HepG2 (cell line): ENCODE results near the gene SRC. TPM values are rescaled to one million over a fixed set of nuclear protein-coding genes. Genes with fewer than 3 reads are reported as not detected.

Experiments
- CEBPG ChIP-seq: IDR thresholded peaks from 2 replicates; pipeline ENCODE4 v1.6.1; 2016
- DR1 ChIP-seq: sonication (generic); formaldehyde crosslinking; IDR thresholded peaks from 2 replicates; pipeline ENCODE4 v1.8.0; 2021; ENCODE audit warnings: mild to moderate bottlenecking, missing genetic modification reagents, inconsistent platforms
- E2F1 ChIP-seq: sonication (generic); formaldehyde crosslinking; IDR thresholded peaks from 2 replicates; pipeline ENCODE4 v1.5.0; 2020; ENCODE audit warnings: missing genetic modification reagents
- FOXP4 ChIP-seq: sonication (generic); formaldehyde crosslinking; IDR thresholded peaks from 2 replicates; pipeline ENCODE4 v1.4.0; 2020; ENCODE audit warnings: missing genetic modification reagents
- GLMP ChIP-seq: sonication (generic); formaldehyde crosslinking; IDR thresholded peaks from 2 replicates; pipeline ENCODE4 v1.9.0; 2021; ENCODE audit warnings: missing genetic modification reagents, mild to moderate bottlenecking, borderline replicate concordance
- IKZF5 ChIP-seq: IDR thresholded peaks from 2 replicates; pipeline ENCODE4 v1.6.1; 2018; ENCODE audit warnings: missing genetic modification reagents, mild to moderate bottlenecking, missing compliant biosample characterization
- MAF1 ChIP-seq: sonication (generic); formaldehyde crosslinking; IDR thresholded peaks from 2 replicates; pipeline ENCODE4 v1.5.0; 2020; ENCODE audit warnings: missing genetic modification reagents, borderline replicate concordance
- MEF2D ChIP-seq: sonication (generic); formaldehyde crosslinking; IDR thresholded peaks from 2 replicates; pipeline ENCODE4 v1.5.1; 2020; ENCODE audit warnings: mild to moderate bottlenecking, missing genetic modification reagents
- SRF ChIP-seq: IDR thresholded peaks from 2 replicates; pipeline ENCODE4 v1.6.1; 2011; ENCODE audit warnings: mild to moderate bottlenecking, low read depth, low read length, moderate library complexity
- ZBTB14 ChIP-seq: sonication (generic); formaldehyde crosslinking; IDR thresholded peaks from 2 replicates; pipeline ENCODE4 v1.4.0; 2020; ENCODE audit warnings: missing genetic modification reagents
- ZBTB43 ChIP-seq: sonication (generic); formaldehyde crosslinking; conservative IDR thresholded peaks from 2 replicates; pipeline ENCODE4 v1.4.0; 2020; ENCODE audit warnings: missing genetic modification reagents
- ZFAT ChIP-seq: sonication (generic); formaldehyde crosslinking; conservative IDR thresholded peaks from 2 replicates; pipeline ENCODE4 v1.8.1; 2023; ENCODE audit warnings: missing genetic modification reagents, inconsistent platforms
- ZMYM3 ChIP-seq: sonication (generic); formaldehyde crosslinking; IDR thresholded peaks from 2 replicates; pipeline ENCODE4 v1.5.1; 2020; ENCODE audit warnings: mild to moderate bottlenecking, missing genetic modification reagents
- ZNF160 ChIP-seq: sonication (generic); formaldehyde crosslinking; IDR thresholded peaks from 2 replicates; pipeline ENCODE4 v1.8.0; 2022; ENCODE audit warnings: mild to moderate bottlenecking, inconsistent platforms, missing genetic modification reagents
- ZNF235 ChIP-seq: sonication (generic); formaldehyde crosslinking; IDR thresholded peaks from 2 replicates; pipeline ENCODE4 v1.8.1; 2023; ENCODE audit warnings: mild to moderate bottlenecking, missing genetic modification reagents, borderline replicate concordance
- ZNF367 ChIP-seq: sonication (generic); formaldehyde crosslinking; IDR thresholded peaks from 2 replicates; pipeline ENCODE4 v1.4.0; 2020; ENCODE audit warnings: missing genetic modification reagents, borderline replicate concordance
- ZNF441 ChIP-seq: sonication (generic); formaldehyde crosslinking; IDR thresholded peaks from 2 replicates; pipeline ENCODE4 v1.7.0; 2021; ENCODE audit warnings: missing genetic modification reagents, borderline replicate concordance
- ZNF460 ChIP-seq: sonication (generic); formaldehyde crosslinking; IDR thresholded peaks from 2 replicates; pipeline ENCODE4 v1.5.1; 2020; ENCODE audit warnings: missing genetic modification reagents, mild to moderate bottlenecking, borderline replicate concordance
- ZNF773 ChIP-seq: sonication (generic); formaldehyde crosslinking; IDR thresholded peaks from 2 replicates; pipeline ENCODE4 v1.4.0; 2020; ENCODE audit warnings: missing genetic modification reagents, borderline replicate concordance
- ZNF788 ChIP-seq: sonication (generic); formaldehyde crosslinking; IDR thresholded peaks from 2 replicates; pipeline ENCODE4 v1.5.0; 2020; ENCODE audit warnings: mild to moderate bottlenecking, missing genetic modification reagents, borderline replicate concordance
- polyA plus RNA-seq, 8 experiments: library from polyadenylated mRNA; depleted of rRNA in 3 of 8; stranded (reverse) in 7 of 8; unstranded in 1 of 8; fragments of >200 nt; fragmentation: Illumina TruSeq in 4 of 8; extraction: Trizol in 4 of 8; gene quantifications; 2 replicates each; pipeline versions ENCODE4 v1.2.1 to v1.2.3, GENCODE V29; 2011 to 2016; ENCODE audit warnings: low read depth in 4 of 8, missing spikeins in 1 of 8, mixed read lengths in 1 of 8; ENCODE audit not compliant: insufficient read depth in 1 of 8
- total RNA-seq, 5 experiments: library from RNA; depleted of rRNA; stranded (reverse); fragments of >200 nt; fragmentation: Illumina TruSeq; extraction: Trizol; gene quantifications; 2 replicates each; pipeline ENCODE4 v1.2.3, GENCODE V29; 2016; ENCODE audit warnings: low read depth in 1 of 5

Gene SRC
- total and polyA plus RNA-seq, 2 of the 13 experiments (the other 11 are each of a cell fraction or from before 2014, with no cell fraction given), result 54.7 to 192 TPM

GRCh38 chr20:37346535-37347346 lies 801 bp downstream of the SRC start (continued):
- TF ChIP-seq ZNF160 (CRISPR knock-in tag), result no peak
- TF ChIP-seq ZNF235 (CRISPR knock-in tag), result peak; percentile 77; the same call in 1 of the 2 replicates
- TF ChIP-seq ZNF367 (CRISPR knock-in tag), result no peak
- TF ChIP-seq ZNF773, result no peak
- no peak for TF ChIP-seq GLMP (CRISPR knock-in tag)
- no peak for TF ChIP-seq FOXP4 (CRISPR knock-in tag)
- peak; percentile 96 for TF ChIP-seq ZMYM3 (CRISPR knock-in tag)
- no peak for TF ChIP-seq ZFAT (CRISPR knock-in tag)
- TF ChIP-seq SRF, result no peak
- TF ChIP-seq DR1 (CRISPR knock-in tag), result 0 out of 2 replicates have a peak, but pooled peaks have one; percentile 32
- TF ChIP-seq MEF2D (CRISPR knock-in tag), result no peak
- 0 out of 2 replicates have a peak, but pooled peaks have one; percentile 2 for TF ChIP-seq ZBTB14 (CRISPR knock-in tag)
- no peak for TF ChIP-seq CEBPG
- no peak for TF ChIP-seq IKZF5 (CRISPR knock-in tag)
- TF ChIP-seq MAF1 (CRISPR knock-in tag), result no peak
- no peak for TF ChIP-seq ZNF441 (CRISPR knock-in tag)
- TF ChIP-seq ZNF788 (CRISPR knock-in tag), result no peak
- no peak for TF ChIP-seq ZNF460
- no peak for TF ChIP-seq E2F1
- no peak for TF ChIP-seq ZBTB43 (CRISPR knock-in tag)
